Fibroblast of the aortic adventitia (primary cell): ENCODE data around the gene LAP3. TPM values are rescaled to one million over a fixed set of nuclear protein-coding genes. Genes with fewer than 3 reads are reported as not detected.
"Not testable (repeated sequence)": the region's sequence is repeated elsewhere in the genome, so short reads cannot be mapped to it uniquely, and the experiment has no call there.

Experiments
- DNase-seq: peaks from one replicate; pipeline ENCODE4 v3.0.0-alpha.2; 2010; ENCODE audit warnings: low read depth
- H3K4me3 ChIP-seq: 2 replicates; pipeline ENCODE4 v1.5.1; 2011; ENCODE audit warnings: low read depth, mild to moderate bottlenecking, control low read depth, low read length, moderate library complexity
- CTCF ChIP-seq: IDR thresholded peaks from 2 replicates; pipeline ENCODE4 v1.5.1; 2011; ENCODE audit warnings: mild to moderate bottlenecking, low read length, control low read depth, inconsistent platforms; ENCODE audit not compliant: insufficient read depth
- total RNA-seq: library from RNA; depleted of rRNA; stranded (reverse); fragments of >200 nt; gene quantifications from 2 replicates; pipeline ENCODE4 v1.2.3, GENCODE V29; 2012; ENCODE audit warnings: low replicate concordance

The LAP3 gene
- total RNA-seq, 1 donor, result 76.9 TPM

GRCh38 chr4:17561195-17561909, 15.6 kb upstream of the LAP3 start:
- TF ChIP-seq CTCF, result no peak
- peak; percentile 53 for DNase-seq
- H3K4me3 ChIP-seq, result no peak overlapping the region

GRCh38 chr4:17562157-17562556, 14.8 kb upstream of the LAP3 start:
- no peak for DNase-seq
- TF ChIP-seq CTCF, result no peak

GRCh38 chr4:17565846-17566245, 11.2 kb upstream of the LAP3 start:
- no peak overlapping the region for H3K4me3 ChIP-seq
- DNase-seq, result no peak
- no peak for TF ChIP-seq CTCF

More at GRCh38 chr4:17562157-17562556, 14.8 kb upstream of the LAP3 start:
- H3K4me3 ChIP-seq, result no peak overlapping the region

GRCh38 chr4:17567271-17567670, 9.7 kb upstream of the LAP3 start:
- no peak overlapping the region for H3K4me3 ChIP-seq
- no peak for DNase-seq
- TF ChIP-seq CTCF, result no peak

GRCh38 chr4:17574206-17574605, 2.8 kb upstream of the LAP3 start:
- TF ChIP-seq CTCF, result no peak
- no peak for DNase-seq
- H3K4me3 ChIP-seq, result no peak overlapping the region

- H3K4me3 ChIP-seq, DNase-seq: not testable (repeated sequence)
These were observed 1.8 kb upstream of the LAP3 start for GRCh38 chr4:17575177-17575576.

- peak; percentile 22 for DNase-seq
- TF ChIP-seq CTCF, result no peak
- H3K4me3 ChIP-seq, result peak overlapping the region; percentile 85
These were observed 875 bp downstream of the LAP3 start for GRCh38 chr4:17577665-17578481.
